Measurements from ENCODE around the gene SFXN4.
"Not testable (repeated sequence)": the region's sequence is repeated elsewhere in the genome, so short reads cannot be mapped to it uniquely, and the experiment has no call there.

The SFXN4 gene

DNA sequence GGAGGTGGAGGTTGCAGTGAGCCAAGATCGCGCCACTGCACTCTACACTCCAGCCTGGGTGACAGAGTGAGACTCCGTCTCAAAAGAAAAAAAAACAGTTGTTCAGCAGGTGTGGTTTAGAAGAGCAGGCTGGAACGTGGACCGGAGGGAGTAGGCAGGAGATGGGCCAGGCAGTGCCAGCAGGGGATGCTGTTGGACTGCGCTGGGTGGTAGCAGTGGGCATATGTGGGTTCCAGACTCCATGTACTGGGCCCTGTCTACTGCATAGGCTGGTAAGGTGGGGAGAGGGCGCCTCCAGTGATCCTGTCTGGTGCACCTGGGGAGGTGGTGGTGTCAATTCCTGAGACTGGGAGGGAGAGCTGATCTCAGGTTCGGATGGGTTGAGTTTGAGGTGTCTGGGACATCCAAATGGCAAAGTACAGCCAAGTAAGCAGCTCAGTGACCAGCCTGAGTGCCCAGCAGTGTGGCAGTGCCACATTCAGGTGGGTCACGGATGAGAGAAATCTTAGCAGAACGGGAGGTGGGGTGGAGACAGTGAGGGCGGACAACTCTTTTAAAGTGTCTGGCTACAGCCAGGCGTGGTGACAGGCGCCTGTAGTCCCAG lies 25.9 kb downstream of the SFXN4 start:
- no peak for DNase-seq (ENCODE audit: low spot score)

DNA sequence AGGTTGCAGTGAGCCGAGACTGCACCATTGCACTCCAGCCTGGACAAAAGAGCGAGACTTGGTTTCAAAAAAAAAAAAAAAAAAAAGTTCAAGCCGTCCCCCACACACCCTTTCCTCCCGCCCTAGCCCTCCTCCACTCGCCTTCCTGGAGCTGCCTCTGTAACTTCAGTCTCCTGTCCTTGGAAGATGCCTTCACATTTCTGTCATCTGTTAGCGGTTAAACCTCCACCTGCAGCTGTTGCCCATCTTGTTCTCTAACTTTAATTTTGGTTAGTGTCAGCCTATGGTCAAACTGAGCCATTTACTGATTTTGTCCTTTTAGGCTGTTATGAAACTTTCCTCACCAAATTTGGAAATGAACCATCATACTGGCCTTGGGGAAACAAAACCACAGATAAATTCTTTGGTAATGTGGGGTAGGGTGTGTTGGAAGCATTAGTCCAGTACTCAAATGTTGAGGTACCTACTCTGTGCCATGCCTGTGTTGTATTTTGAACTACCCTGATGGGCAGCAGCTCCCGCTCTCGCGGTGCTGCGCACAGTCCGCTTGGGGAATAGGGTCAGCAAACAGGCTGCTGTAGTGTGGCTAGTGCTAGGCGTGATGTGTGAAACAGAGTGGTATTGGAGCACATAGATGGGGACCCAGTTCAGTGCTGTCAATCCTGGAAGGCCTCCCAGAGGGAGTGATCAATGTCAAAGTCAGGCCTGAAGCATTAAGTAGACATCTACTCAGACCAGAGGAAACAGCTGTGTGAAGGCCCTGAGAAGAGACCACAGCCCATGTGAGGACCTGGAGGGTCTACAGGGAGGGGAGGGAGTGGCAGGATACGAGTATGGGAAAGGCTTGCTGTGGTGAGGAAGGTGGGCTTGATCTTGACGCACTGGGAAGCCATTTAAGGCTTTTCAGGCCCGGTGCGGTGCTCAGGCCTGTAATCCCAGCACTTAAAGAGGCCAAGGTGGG lies 26.9 kb downstream of the SFXN4 start:
- DNase-seq (ENCODE audit: low spot score) = no peak

DNA sequence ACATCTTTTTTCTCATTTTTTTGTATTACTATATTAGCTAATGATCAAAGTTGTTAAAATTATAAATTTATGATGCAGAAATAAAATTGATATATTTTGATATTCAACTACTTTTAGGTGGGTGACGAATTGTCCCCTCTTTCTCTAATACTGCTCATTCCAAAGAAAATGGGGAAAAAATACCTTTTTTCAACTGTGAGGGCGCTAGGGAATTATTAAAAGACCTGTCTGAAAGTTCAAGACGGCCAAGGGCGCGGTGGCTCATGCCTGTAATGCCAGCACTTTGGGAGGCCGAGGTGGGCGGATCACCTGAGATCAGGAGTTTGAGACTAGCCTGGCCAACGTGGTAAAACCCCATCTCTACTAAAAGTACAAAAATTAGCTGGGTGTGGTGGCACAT lies 27.6 kb downstream of the SFXN4 start:
- not testable (repeated sequence) for DNase-seq (ENCODE audit: low spot score)

DNA sequence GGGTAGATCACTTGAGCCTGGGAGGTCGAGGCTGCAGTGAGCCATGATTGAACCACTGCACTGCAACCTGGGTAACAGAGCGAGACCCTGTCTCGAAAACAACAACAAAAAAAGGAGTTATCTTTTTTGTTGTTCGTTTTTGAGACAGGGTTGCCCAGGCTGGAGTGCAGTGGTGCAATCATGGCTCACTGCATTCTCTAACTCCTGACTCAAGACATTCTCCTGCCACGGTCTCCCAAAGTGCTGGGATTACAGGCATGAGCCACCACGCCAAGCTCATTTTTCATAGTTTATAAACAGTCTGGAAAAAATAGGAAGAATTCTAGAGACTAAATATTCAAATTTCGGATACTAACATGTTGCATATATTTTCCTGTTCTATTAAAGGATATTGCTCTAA lies 29.4 kb downstream of the SFXN4 start:
- no peak for DNase-seq (ENCODE audit: low spot score)

DNA sequence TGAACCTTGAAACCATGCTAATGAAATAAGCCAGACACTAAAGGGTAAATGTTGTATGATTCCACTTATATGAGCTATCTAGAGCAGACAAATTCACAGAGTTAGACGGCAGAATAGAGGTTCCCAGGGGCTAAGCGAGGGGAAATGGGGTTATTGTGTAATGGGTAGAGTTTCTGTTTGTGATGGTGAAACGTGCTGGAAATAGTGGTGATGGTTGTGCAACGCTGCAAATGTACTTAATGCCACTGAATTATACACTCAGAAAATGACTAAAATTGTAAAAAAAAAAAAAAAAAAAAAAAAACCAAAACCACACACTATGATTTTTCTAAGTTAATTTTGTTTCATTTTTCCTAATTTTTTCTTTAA lies 30.0 kb downstream of the SFXN4 start:
- DNase-seq (ENCODE audit: low spot score) = no peak

DNA sequence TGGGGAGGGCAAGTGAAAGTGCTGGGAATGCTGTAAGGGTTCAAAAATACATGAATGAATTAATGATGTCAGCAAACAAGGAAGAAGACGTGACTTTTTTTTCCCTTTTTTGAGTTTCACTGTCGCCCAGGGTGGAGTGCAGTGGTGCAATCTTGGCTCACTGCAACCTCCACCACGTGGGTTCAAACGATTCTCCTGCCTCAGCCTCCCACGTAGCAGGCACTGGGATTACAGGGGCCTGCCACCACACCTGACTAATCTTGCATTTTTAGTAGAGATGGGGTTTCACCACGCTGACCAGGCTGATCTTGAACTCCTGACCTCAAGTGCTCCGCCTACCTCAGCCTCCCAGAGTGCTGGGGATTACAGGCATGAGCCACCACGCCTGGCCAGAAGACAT lies 31.6 kb downstream of the SFXN4 start:
- DNase-seq (ENCODE audit: low spot score) = no peak

DNA sequence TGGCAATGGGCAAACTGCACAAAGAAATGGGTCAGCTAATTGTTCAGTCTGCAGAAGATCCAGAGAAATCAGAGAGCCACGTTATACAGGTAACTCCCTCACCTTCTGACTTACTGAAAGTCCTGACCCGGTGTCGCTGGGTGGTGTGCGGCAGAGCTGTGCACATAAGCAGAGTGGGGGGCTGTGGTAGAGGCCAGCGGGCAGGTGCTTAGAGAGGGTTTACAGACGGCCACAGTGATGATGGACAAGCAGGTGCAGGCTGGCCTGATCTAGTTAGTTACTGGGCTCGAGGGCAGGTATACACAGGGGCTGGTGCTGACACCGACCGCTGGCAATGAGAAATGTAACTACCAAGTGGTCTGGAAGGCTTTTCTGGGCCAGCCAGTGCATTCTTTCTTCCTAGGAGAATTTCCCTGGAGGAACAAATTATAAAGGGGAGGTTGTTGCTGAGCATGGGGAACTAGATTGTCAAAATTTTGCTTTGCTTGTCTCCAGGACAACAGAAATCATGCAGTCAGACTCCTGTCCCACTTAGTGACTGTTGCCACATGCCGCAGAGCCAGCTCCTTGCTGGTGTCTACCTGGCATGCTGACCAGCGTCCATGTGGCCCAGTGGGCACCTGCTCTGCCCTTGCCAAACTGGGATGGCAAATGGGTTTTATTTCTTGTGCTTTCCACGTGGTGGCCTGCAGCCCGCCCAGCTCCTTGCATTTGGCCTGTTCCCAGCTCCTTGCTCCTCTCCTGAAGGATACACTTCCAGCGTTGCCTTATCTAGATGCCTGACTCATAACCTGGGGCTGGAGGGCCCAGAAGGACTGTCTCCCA lies 32.8 kb downstream of the SFXN4 start:
- peak; percentile 45 for DNase-seq (ENCODE audit: low spot score)

DNA sequence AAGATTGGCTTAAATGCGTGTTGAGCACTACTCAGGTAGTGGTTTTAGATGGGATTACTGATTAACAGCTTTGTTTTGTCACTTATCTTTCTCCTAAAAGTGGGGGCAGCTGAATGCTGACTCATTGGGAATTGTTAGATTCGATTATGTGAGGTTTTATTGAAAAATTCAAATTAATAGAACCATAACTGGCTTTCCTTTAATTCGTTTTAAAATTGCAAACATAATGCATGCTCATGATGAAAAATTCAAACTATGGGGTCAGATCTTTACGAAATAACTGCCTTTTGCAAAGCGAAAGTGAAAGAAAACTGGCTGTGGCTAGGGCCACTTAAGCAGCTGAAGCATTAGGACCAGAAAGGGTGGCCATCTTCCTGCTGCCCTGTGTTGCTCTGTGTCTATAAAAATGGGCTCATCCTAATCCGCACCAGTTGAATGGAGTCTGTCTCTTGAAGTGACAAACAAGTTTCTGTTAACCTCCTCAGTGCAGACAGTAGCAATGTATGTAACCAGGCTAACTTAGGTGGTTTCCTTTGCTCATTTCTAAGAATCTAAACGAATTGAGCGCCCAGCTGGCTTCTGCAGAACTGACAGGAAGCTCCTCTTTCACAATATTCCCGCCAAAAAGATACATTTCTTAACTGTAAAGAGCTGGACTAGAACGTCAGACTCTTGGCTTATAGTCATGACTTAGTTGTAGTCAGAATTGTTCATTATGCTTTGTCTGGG lies 33.8 kb downstream of the SFXN4 start:
- DNase-seq (ENCODE audit: low spot score) = peak; percentile 54

DNA sequence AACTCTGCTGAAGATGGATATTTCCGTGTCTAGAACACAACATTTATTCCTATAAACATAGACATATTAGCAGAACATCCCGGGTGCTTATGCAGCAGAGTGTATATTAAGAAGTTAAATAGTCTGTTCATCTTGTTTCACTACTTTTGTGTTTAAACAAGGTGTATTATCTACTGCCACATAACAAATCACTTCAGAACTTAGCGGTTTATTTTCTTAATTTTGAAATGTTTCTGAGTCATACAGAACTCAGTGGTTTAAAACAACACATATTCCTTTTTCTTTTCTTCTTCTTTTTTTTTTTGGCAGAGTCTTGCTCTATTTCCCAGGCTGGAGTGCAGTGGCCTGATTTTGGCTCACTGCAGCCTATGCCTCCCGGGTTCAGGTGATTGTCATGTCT lies 35.8 kb downstream of the SFXN4 start:
- no peak for DNase-seq (ENCODE audit: low spot score)

DNA sequence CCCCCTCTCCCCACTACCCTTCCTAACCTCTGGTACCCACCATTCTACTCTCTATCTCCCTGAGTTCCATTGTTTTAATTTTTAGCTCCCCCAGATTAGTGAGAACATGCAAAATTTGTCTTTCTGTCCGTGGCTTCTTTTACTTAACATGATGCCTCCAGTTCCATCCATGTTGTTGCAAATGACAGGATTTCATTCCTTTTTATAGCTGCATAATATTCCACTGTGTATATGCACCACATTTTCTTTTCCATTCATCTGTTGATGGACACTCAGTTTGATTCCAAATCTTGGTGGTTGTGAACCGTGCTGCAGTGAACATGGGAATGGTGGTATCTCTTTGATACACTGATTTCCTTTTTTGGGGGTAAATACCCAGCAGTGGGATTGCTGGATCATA lies 39.6 kb downstream of the SFXN4 start:
- no peak for DNase-seq (ENCODE audit: low spot score)

DNA sequence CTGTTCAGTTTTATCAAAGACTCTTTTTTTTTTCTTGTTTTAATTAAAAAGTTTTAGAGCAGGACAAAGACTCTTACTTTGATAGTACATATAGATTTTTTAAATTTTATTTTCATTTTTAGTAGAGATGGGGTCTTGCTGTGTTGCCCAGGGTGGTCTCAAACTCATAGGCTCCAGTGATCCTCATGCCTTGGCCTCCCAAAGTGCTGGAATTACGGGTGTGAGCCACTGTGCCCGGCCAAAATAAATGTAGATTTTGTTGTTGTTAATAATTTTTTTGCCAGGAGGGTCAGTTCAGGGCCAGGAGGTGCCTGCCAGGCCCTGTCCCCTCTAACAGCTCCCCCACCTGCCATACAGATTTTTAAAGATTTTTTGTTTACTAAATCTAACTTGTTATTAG lies 44.6 kb downstream of the SFXN4 start:
- no peak for DNase-seq (ENCODE audit: low spot score)

DNA sequence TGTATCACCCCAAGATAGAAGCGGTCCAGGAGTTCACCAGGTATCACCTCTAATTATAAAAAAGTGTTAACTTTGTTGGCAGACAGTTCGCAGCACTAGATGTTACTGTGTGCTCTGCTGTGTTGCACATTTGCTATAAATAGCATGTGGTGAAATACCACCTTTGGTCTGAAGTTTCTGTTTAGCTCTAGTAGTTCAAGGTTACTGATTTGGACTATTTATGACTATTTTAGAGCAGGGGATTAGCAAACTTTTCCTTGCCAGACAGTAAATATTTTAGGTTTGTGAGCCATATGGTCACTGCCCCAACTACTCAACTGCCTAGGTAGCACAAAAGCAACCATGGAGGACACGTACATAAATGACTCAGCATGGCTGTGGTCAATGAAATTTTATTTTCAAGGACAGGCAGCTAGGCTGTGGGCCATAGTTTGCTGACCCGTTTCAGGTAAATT lies 45.1 kb downstream of the SFXN4 start:
- DNase-seq (ENCODE audit: low spot score) = no peak

DNA sequence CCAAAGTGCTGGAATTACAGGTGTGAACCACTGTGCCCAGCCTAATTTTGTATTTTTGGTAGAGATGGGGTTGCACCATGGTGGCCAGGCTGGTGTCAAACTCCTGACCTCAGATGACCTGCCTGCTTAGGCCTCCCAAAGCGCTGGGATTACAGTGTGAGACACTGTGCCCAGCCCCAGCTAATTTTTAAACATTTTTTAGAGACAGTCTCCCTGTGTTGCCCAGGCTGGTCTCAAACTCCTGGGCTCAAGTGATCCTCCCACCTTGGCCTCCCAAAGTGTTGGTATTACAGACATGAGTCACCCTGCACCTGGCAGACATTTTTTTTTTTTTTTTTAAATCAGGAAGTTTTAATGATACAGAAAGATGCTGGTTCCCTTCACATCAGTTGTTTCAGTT lies 46.1 kb downstream of the SFXN4 start:
- DNase-seq (ENCODE audit: low spot score) = no peak

DNA sequence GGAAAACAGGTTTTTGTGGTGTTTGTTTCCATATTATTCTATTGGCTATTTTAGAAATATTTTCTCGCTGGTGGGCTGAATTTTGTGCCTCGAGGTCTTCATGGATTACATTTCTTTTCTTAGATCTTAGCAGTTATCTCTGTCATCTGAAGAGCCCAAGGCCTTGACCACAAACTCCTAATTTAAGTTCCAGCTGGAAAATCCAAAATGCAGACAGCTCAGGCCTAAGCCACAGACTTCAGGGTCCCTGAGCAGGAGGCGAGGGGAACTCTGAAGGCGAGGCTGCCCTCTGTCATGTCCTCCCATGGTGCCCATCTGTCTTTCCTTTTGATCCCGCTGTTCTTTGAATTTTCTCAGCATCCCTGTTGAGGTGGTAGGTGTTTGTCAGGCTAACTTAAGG lies 47.3 kb downstream of the SFXN4 start:
- DNase-seq (ENCODE audit: low spot score) = no peak

DNA sequence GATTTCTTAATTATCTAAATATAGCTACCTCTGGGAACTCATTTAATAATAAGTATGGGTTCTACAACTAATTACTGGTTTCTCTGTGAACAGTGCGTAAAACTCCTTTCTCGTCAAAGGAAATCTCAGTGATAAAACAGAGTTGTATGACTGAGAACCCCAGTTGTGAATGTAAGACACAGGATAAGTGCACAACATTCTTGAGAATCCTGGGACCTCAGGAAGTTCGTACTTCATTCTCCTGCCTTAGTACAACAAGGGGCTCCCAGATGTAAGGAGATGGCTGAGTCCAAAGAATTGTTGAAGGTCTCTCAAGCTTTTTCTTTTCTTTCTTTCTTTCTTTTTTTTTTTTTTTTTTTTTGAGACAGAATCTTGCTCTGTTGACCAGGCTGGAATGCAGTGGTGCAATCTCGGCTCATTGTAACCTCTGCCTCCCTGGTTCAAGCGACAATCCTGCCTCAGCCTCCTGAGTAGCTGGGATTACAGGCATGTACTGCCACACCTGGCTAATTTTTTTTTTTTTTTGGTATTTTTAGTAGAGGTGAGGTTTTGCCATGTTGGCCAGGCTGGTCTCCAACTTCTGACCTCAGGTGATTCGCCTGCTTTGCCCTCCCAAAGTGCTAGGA lies 49.1 kb downstream of the SFXN4 start:
- DNase-seq (ENCODE audit: low spot score) = no peak

DNA sequence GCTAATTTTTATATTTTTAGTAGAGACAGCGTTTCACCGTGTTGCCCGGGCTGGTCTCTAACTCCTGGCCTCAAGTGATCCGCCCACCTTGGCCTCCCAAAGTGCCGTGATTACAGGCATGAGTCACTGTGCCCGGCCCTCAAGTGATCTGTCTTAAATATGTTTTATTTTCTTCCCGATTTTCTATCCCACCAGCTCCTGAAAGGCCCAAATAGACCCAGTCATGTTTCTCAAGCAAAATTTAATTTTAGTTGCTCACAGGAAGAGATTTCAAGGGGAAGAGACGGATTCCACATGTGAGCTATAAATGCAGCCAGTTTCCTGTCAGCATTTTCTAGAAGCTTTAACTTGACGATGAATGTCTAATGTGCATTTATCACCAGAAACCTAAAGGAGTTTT lies 49.6 kb downstream of the SFXN4 start:
- DNase-seq (ENCODE audit: low spot score) = no peak

DNA sequence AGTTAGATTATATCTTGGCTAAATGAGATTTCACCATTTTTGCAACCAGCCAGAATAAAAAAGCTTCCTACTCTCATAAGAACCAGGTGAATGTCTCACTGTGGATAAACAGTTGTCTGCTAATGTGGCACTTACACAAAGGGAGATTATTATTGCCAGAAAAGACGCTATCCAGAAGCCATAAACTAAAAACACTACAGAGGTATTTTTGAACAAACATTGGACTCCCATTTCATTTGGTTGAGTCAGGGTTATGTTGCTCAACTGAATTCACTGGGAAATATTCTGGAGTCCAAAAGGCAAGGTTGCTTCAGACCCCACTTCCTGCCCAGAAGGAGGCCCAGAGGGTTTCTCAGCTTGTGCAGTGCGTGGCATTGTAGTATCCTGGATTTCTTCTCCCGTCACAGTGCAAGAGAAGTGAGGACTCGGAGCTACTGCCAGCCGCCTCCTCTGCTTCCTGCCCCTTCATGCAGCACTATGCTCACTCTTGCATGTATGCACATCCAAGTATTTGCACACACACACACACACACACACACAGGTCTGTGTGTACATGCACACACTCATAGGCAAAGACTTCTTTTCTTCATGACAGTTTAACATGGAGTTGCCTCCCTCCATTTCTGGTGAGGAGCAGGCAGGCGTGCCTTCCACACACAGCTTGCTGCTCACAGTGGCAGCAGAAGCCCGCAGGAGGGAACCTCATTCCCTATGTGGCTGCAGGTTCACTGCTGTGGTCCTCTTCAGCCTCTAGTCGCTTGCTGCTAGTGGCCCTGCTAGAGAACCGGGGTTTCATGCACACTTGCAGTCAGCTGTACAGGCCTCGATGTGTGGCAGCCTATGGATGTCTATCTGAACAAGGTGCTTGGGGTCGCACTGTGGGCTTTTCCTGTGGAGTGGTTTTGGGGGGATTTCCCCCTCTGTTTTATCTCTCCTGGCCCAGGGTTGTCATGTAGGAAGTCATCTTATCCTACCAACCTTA lies 51.5 kb downstream of the SFXN4 start:
- no peak for DNase-seq (ENCODE audit: low spot score)

DNA sequence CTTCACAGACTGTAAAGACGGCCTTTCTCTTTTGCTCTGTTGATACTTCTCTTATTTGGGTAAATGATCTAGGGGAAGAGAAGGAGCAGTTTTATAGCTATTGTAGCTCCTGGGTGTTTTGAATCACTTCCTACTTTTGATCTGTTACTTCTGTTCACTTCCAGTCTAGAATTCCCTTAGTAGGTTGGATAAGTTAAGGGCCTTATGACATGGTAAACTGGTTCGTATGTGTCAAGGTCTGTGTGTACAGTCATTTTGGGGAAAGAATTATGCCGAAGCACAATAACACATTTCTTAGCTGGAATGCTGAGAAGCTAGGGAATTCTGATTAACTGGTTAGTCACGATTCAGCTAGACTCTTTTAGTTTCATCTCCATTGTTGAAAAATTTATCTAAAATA lies 53.5 kb downstream of the SFXN4 start:
- DNase-seq (ENCODE audit: low spot score) = no peak

DNA sequence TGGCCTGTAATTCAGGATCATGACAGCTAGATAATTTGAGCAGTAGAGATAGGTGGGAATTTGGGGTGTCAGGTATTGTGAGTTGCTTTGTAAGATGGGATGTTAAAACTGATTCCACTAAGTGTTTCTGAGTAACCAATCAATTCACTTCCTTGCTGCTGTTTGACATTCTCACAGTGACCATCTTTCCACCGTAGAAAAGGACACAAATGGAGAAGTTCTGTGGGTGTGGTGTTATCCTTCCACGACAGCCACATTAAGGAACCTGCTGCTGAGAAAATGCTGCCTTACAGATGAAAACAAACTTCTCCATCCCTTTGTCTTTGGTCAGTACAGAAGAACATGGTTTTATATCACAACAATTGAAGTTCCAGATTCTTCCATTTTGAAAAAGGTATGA lies 57.7 kb downstream of the SFXN4 start:
- not testable (repeated sequence) for DNase-seq (ENCODE audit: low spot score)

DNA sequence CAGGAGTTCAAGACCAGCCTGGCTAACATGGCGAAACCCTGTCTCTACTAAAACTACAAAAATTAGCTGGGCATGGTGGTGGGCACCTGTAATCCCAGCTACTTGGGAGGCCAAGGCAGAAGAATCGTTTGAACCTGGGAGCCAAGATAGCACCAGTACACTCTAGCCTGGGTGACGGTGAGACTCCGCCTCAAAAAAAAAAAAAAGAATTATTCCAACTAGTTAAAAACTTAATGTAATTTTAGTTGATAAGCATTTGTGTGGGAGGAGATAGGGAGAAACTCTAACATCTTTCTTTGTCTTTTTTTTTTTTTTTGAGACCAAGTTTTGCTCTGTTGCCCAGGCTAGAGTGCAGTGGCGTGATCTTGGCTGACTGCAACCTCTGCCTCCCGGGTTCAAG lies 58.4 kb downstream of the SFXN4 start:
- not testable (repeated sequence) for DNase-seq (ENCODE audit: low spot score)
